Measurements from ENCODE around the gene OR13C9.

Gene OR13C9

DNA sequence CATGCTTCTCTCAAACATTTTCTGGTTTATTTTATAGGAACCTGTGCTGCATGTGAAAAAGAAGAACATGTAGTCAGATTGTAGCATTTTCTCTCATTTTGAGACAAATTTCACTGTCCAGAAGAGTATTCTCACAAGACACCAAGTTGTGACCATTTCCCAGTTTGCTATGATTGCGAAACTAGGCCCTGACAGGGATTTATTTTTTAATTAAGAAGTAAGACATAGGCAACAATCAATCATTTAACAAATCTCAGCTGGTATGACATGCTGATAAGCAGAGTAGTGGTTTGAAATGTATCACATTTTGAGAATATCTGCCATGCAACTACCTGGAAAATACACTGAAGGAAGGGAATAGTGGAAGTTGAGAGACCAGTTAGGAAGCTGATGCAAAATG is 37.4 kb downstream of the OR13C9 start:
- DNase-seq, result no peak
- H3K36me3 Mint-ChIP-seq, result no peaks in the 10 kb centered on the region
- no peak overlapping the region for H3K4me3 Mint-ChIP-seq
- H3K27ac Mint-ChIP-seq, result no peak overlapping the region
- no peak for ATAC-seq (replicated peaks)
- H3K4me1 Mint-ChIP-seq, result no peaks in the 10 kb centered on the region
- no peaks in the 10 kb centered on the region for H3K9me3 Mint-ChIP-seq
- no peaks in the 10 kb centered on the region for H3K27me3 Mint-ChIP-seq

GRCh38 chr9:104577263-104577662 is 40.7 kb downstream of the OR13C9 start:
- Mint-ChIP-seq H3K36me3 (no peaks in the 10 kb centered on the region), H3K27ac (no peak overlapping the region), H3K27me3 (no peaks in the 10 kb centered on the region), H3K4me1 (no peaks in the 10 kb centered on the region), H3K9me3 (peaks cover 11 to 12% of the 10 kb centered on the region in 2 donors), H3K4me3 (no peak overlapping the region)
- ATAC-seq (replicated peaks) (no peak), DNase-seq (no peak)

- Mint-ChIP-seq H3K27ac (no peak overlapping the region), H3K27me3 (no peaks in the 10 kb centered on the region), H3K4me1 (no peaks in the 10 kb centered on the region), H3K9me3 (peaks cover 12 to 14% of the 10 kb centered on the region in 2 donors), H3K4me3 (no peak overlapping the region), H3K36me3 (no peaks in the 10 kb centered on the region)
- ATAC-seq (replicated peaks) (no peak), DNase-seq (no peak)
Measured at GRCh38 chr9:104575456-104575855, 42.5 kb downstream of the OR13C9 start.

DNA sequence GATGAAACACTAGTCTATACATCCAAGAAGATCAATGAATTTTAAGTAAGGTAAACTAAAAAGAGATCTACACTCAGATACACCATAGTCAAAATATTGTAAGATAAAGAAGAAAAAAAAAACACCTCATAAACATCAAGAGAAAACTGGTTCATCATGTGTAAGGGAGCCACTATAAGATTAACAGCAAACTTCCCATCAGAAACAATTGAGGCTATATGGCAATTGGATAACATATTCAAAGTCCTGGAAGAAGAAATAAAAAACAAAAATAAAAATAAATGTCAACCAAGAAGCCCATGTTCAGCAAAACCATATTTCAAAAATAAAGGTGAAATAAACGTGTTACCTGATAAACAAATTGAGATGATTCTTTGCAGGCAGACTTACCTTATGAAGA is 45.4 kb downstream of the OR13C9 start:
- Mint-ChIP-seq H3K27ac (no peak overlapping the region), H3K27me3 (no peaks in the 10 kb centered on the region), H3K9me3 (peaks cover 12 to 14% of the 10 kb centered on the region in 2 donors), H3K4me1 (no peaks in the 10 kb centered on the region), H3K36me3 (no peaks in the 10 kb centered on the region), H3K4me3 (no peak overlapping the region)
- ATAC-seq (replicated peaks) (no peak), DNase-seq (no peak)

- Mint-ChIP-seq H3K27ac (no peak within 1 kb of the TSS), H3K27me3 (no peaks in the 10 kb centered on the region), H3K36me3 (no peaks in the 10 kb centered on the region), H3K4me1 (no peaks in the 10 kb centered on the region), H3K9me3 (peaks cover 8 to 11% of the 10 kb centered on the region in 2 donors), H3K4me3 (no peak within 1 kb of the TSS)
- no peak for DNase-seq
- no peak for ATAC-seq (replicated peaks)
Measured at GRCh38 chr9:104568868-104569267, 49.1 kb downstream of the OR13C9 start, which contains the start of gene OR13C8. TSS of gene OR13C8 (plus strand) at chr9:104569168. CDS start at chr9:104569168, 0 bp downstream.
